RWPE1 (cell line): ENCODE data around the gene VSIG4.
"Not testable (repeated sequence)": the region's sequence is repeated elsewhere in the genome, so short reads cannot be mapped to it uniquely, and the experiment has no call there.

Experiments
- CTCF ChIA-PET: fragments of 350-600 bp; sonication (Branson Sonifier 250); formaldehyde crosslinking; extraction: SDS; loops from one replicate; lab custom pipeline; 2021; lab: Yijun Ruan, JAX
- POLR2A ChIA-PET: fragments of 400-600 bp; formaldehyde crosslinking; extraction: SDS; loops from one replicate; lab custom pipeline; 2020; ENCODE audit warnings: antibody characterized with exemption; ENCODE audit not compliant: low non-redundant PET; lab: Yijun Ruan, JAX
- DNase-seq: peaks from one replicate; pipeline ENCODE4 v3.0.0; 2012; ENCODE audit warnings: low spot score
- H3K27ac ChIP-seq: fragments of 450-650 bp; 2 replicates; pipeline ENCODE4 v1.5.1; 2017
- CTCF ChIP-seq: fragments of 450-650 bp; conservative IDR thresholded peaks from 2 replicates; pipeline ENCODE4 v1.5.1; 2017; ENCODE audit warnings: low read depth, mild to moderate bottlenecking

Gene VSIG4

GRCh38 chrX:66039944-66040343 is at the start of gene VSIG4:
Gene VSIG4, minus strand, starts transcription at chrX:66040080. Its CDS starts 82 bp downstream, at chrX:66039998.
- no peak for TF ChIP-seq CTCF
- ChIA-PET CTCF (no interaction called here), POLR2A (no interaction called here)
- DNase-seq, result no peak
- H3K27ac ChIP-seq, result no peak within 1 kb of the TSS

- POLR2A ChIA-PET, result no interaction called here
- TF ChIP-seq CTCF, result no peak
- CTCF ChIA-PET, result no interaction called here
- DNase-seq, result no peak
- no peak overlapping the region for H3K27ac ChIP-seq
Observed at GRCh38 chrX:66076801-66077200, 36.9 kb upstream of the VSIG4 start.

GRCh38 chrX:66074920-66075879 is 35.3 kb upstream of the VSIG4 start:
- POLR2A ChIA-PET, result no interaction called here
- TF ChIP-seq CTCF, result no peak

GRCh38 chrX:66071126-66071525 is 31.2 kb upstream of the VSIG4 start:
- TF ChIP-seq CTCF, result no peak
- ChIA-PET CTCF (no interaction called here), POLR2A (no interaction called here)

More at GRCh38 chrX:66074920-66075879, 35.3 kb upstream of the VSIG4 start:
- CTCF ChIA-PET, result no interaction called here
- no peak overlapping the region for H3K27ac ChIP-seq
- no peak for DNase-seq

GRCh38 chrX:66064261-66064660 is 24.4 kb upstream of the VSIG4 start:
- no peak for TF ChIP-seq CTCF
- ChIA-PET CTCF (no interaction called here), POLR2A (no interaction called here)
- H3K27ac ChIP-seq, result no peak overlapping the region
- DNase-seq, result no peak

More at GRCh38 chrX:66071126-66071525, 31.2 kb upstream of the VSIG4 start:
- no peak for DNase-seq
- no peak overlapping the region for H3K27ac ChIP-seq

- POLR2A ChIA-PET, DNase-seq, CTCF ChIA-PET, H3K27ac ChIP-seq: not testable (repeated sequence)
Observed at GRCh38 chrX:66057019-66057418, 17.1 kb upstream of the VSIG4 start.

- no peak for DNase-seq
- ChIA-PET POLR2A (no interaction called here), CTCF (no interaction called here)
- no peak overlapping the region for H3K27ac ChIP-seq
- TF ChIP-seq CTCF, result no peak
Observed at GRCh38 chrX:66054978-66055377, 15.1 kb upstream of the VSIG4 start.
